ENCODE data around the gene ATP6V0C. TPM values are rescaled to one million over a fixed set of nuclear protein-coding genes. Genes with fewer than 3 reads are reported as not detected.
A peak's percentile ranks its signal among the peaks of the same experiment; 100 is the strongest.

The ATP6V0C gene
- total RNA-seq, 1 experiment from 2014 or later, result 212 TPM

GRCh38 chr16:2500430-2500917 lies 13.3 kb upstream of the ATP6V0C start:
- H3K4me1 Mint-ChIP-seq, result peaks cover 4% of the 10 kb centered on the region
- no peak overlapping the region for H3K27ac Mint-ChIP-seq
- peak; percentile 41 for DNase-seq (ENCODE audit: low spot score)
- H3K9me3 Mint-ChIP-seq, result no peaks in the 10 kb centered on the region
- no peak overlapping the region for H3K4me3 Mint-ChIP-seq
- ATAC-seq, result peak; percentile 5; the same call in 1 of the 2 replicates
- TF ChIP-seq FOXP4 (CRISPR knock-in tag; IDR thresholded peaks at IDR 0.05) (no peak), EMX1 (CRISPR knock-in tag; IDR thresholded peaks at IDR 0.05) (no peak), ZNF281 (CRISPR knock-in tag; IDR thresholded peaks at IDR 0.05) (no peak), ZNF425 (CRISPR knock-in tag; conservative IDR thresholded peaks at IDR 0.05) (no peak), E2F4 (CRISPR knock-in tag; IDR thresholded peaks at IDR 0.05; ENCODE audit: borderline replicate concordance, low read depth) (no peak), E2F1 (CRISPR knock-in tag; IDR thresholded peaks at IDR 0.05) (no peak), SMAD4 (CRISPR knock-in tag; IDR thresholded peaks at IDR 0.05) (no peak), MLX (CRISPR knock-in tag; IDR thresholded peaks at IDR 0.05) (no peak), CBFB (CRISPR knock-in tag; IDR thresholded peaks at IDR 0.05; ENCODE audit: low read depth) (no peak), AFF4 (CRISPR knock-in tag; IDR thresholded peaks at IDR 0.05; ENCODE audit: borderline replicate concordance) (no peak), HMGXB4 (CRISPR knock-in tag; IDR thresholded peaks at IDR 0.05) (no peak), ZNF423 (CRISPR knock-in tag; IDR thresholded peaks at IDR 0.05) (no peak)
- H3K36me3 Mint-ChIP-seq, result peaks cover 5% of the 10 kb centered on the region
- CTCF ChIA-PET, result interaction anchor here (0.5 to 3.5 kb wide), 39 partner anchors 8 to 497 kb away, joined by 3 to 57 read pairs (median 8); partner anchors contain the start of genes ABCA3, AMDHD2, ATP6V0C and CCNF
- H3K27me3 Mint-ChIP-seq (ENCODE audit: low read depth), result no peaks in the 10 kb centered on the region
- POLR2A ChIA-PET, result interaction anchor here (1.4 to 1.5 kb wide), 2 partner anchors 41 to 249 kb away, joined by 5 to 13 read pairs; partner anchors contain the start of genes ECI1 and TEDC2
